H1 (cell line): ENCODE measurements around the gene VPS13A. TPM values are rescaled to one million over a fixed set of nuclear protein-coding genes. Genes with fewer than 3 reads are reported as not detected.

Experiments used
- polyA plus RNA-seq, 7 experiments: library from polyadenylated mRNA; depleted of rRNA in 3 of 7; stranded (reverse) in 5 of 7; unstranded in 2 of 7; fragments of >200 nt in 5 of 7; fragments of 200-250 nt in 2 of 7; gene quantifications; 1 replicate in 5 of 7; 2 replicates in 1 of 7; 4 replicates in 1 of 7; pipeline versions ENCODE4 v1.2.1 to v1.2.3, GENCODE V29; 2011 to 2013; ENCODE audit warnings: missing spikeins in 2 of 7, mixed read lengths in 2 of 7
- total RNA-seq: library from RNA; stranded (reverse); fragmentation: NEBNext Ultra II Directional; extraction: Animal tissue kit (Norgen Biotek cat#: 25700); gene quantifications from 2 replicates; pipeline ENCODE4 v1.2.1, GENCODE V29; 2021

The VPS13A gene
- total and polyA plus RNA-seq, 2 of the 8 experiments (the other 6 are each of a cell fraction or from before 2014, with no cell fraction given): 6.0 to 36.5 TPM

Other genes starting within 250 kb of the VPS13A start
- gene FOXB2, start 157.9 kb upstream of the VPS13A start, total RNA-seq: 0.22 and 0.25 TPM in 2 replicates
- gene FOXB2, start 157.9 kb upstream of the VPS13A start, polyA plus RNA-seq (2011; rRNA removed): 0.15 and 0.30 TPM in 2 replicates